Liver (tissue), 9 donors: ENCODE measurements around the gene MPHOSPH6. TPM values are rescaled to one million over a fixed set of nuclear protein-coding genes. Genes with fewer than 3 reads are reported as not detected.

ENCODE experiments used
- DNase-seq: peaks from one replicate; pipeline ENCODE4 v3.0.0-alpha.2; 2017; ENCODE audit warnings: low spot score
- H3K27ac ChIP-seq, 2 donors: one replicate each; pipeline ENCODE4 v1.7.0; 2013; ENCODE audit warnings: inconsistent platforms in 2 of 2, low read length in 2 of 2, control low read depth in 1 of 2, low read depth in 1 of 2, mild to moderate bottlenecking in 1 of 2
- H3K27me3 ChIP-seq, 4 donors: one replicate each; pipeline versions ENCODE4 v1.6.1 to v1.7.0; 2013; ENCODE audit warnings: low read length in 3 of 4, inconsistent platforms in 1 of 4, mild to moderate bottlenecking in 1 of 4, moderate library complexity in 1 of 4; ENCODE audit not compliant: control insufficient read depth in 4 of 4, insufficient read depth in 4 of 4
- H3K36me3 ChIP-seq, 4 donors: one replicate each; pipeline versions ENCODE4 v1.6.1 to v1.7.0; 2013; ENCODE audit warnings: low read length in 3 of 4, mild to moderate bottlenecking in 3 of 4, low read depth in 1 of 4, moderate library complexity in 1 of 4; ENCODE audit not compliant: control insufficient read depth in 4 of 4, insufficient read depth in 3 of 4
- H3K4me1 ChIP-seq, 4 donors: one replicate each; pipeline versions ENCODE4 v1.6.1 to v1.7.0; 2013; ENCODE audit warnings: low read length in 3 of 4, mild to moderate bottlenecking in 3 of 4, moderate library complexity in 1 of 4; ENCODE audit not compliant: control insufficient read depth in 4 of 4, insufficient read depth in 4 of 4
- H3K4me3 ChIP-seq, 3 donors: one replicate each; pipeline versions ENCODE4 v1.6.1 to v1.7.0; 2013; ENCODE audit warnings: low read length in 3 of 3, control low read depth in 1 of 3, low read depth in 1 of 3, mild to moderate bottlenecking in 1 of 3
- H3K9ac ChIP-seq, 2 donors: one replicate each; pipeline ENCODE4 v1.7.0; 2013; ENCODE audit warnings: low read length in 2 of 2, mild to moderate bottlenecking in 2 of 2, moderate library complexity in 2 of 2, control low read depth in 1 of 2, low read depth in 1 of 2
- H3K9me3 ChIP-seq, 4 donors: one replicate each; pipeline versions ENCODE4 v1.6.1 to v1.7.0; 2013; ENCODE audit warnings: low read length in 3 of 4; ENCODE audit not compliant: control insufficient read depth in 4 of 4
- CTCF ChIP-seq: fragments of 150-350 bp; IDR thresholded peaks from 2 replicates; pipeline ENCODE4 v1.5.1; 2017; ENCODE audit warnings: improper control_type of control experiment, low read depth, low read length; ENCODE audit not compliant: missing input control
- FOXA1 ChIP-seq: IDR thresholded peaks from 2 replicates; pipeline ENCODE4 v1.6.1; 2016; ENCODE audit warnings: antibody characterized with exemption
- FOXA2 ChIP-seq: IDR thresholded peaks from 2 replicates; pipeline ENCODE4 v1.6.1; 2016; ENCODE audit warnings: antibody characterized with exemption
- GABPA ChIP-seq, 2 donors: IDR thresholded peaks in 1 of 2; conservative IDR thresholded peaks in 1 of 2; 2 replicates each; pipeline ENCODE4 v1.6.1; 2016; ENCODE audit warnings: antibody characterized with exemption in 2 of 2, mild to moderate bottlenecking in 1 of 2, moderate library complexity in 1 of 2
- HNF4A ChIP-seq, 2 donors: conservative IDR thresholded peaks; 2 replicates each; pipeline ENCODE4 v1.6.1; 2016; ENCODE audit warnings: antibody characterized with exemption in 2 of 2, mild to moderate bottlenecking in 2 of 2
- HNF4G ChIP-seq: IDR thresholded peaks from 2 replicates; pipeline ENCODE4 v1.6.1; 2016; ENCODE audit warnings: antibody characterized with exemption
- JUND ChIP-seq, 2 donors: IDR thresholded peaks; 2 replicates each; pipeline ENCODE4 v1.6.1; 2016; ENCODE audit warnings: antibody characterized with exemption in 2 of 2
- RAD21 ChIP-seq, 2 donors: IDR thresholded peaks; 2 replicates each; pipeline ENCODE4 v1.6.1; 2016; ENCODE audit warnings: antibody characterized with exemption in 2 of 2, mild to moderate bottlenecking in 2 of 2
- RXRA ChIP-seq, 2 donors: IDR thresholded peaks; 2 replicates each; pipeline ENCODE4 v1.6.1; 2017 to 2018; ENCODE audit warnings: antibody characterized with exemption in 2 of 2, mild to moderate bottlenecking in 1 of 2
- TAF1 ChIP-seq: conservative IDR thresholded peaks from 2 replicates; pipeline ENCODE4 v1.6.1; 2016; ENCODE audit warnings: antibody characterized with exemption, mild to moderate bottlenecking
- YY1 ChIP-seq: IDR thresholded peaks from 2 replicates; pipeline ENCODE4 v1.6.1; 2016; ENCODE audit warnings: antibody characterized with exemption, mild to moderate bottlenecking
- ZBTB33 ChIP-seq: IDR thresholded peaks from 2 replicates; pipeline ENCODE4 v1.6.1; 2016; ENCODE audit warnings: antibody characterized with exemption
- WGBS: extraction: QIAGEN DNeasy Blood & Tissue Kit; methylation state at CpG from one replicate; pipeline ENCODE4 v1.1.7; 2013; 5-methylcytosine and 5-hydroxymethylcytosine counted together
- polyA plus RNA-seq, 2 donors: library from polyadenylated mRNA; stranded (reverse) in 1 of 2; unstranded in 1 of 2; fragments of 200-250 nt in 1 of 2; fragments of >200 nt in 1 of 2; fragmentation: Nextera tagmentation in 1 of 2; extraction: Ambion mirVana in 1 of 2; gene quantifications; one replicate each; pipeline versions ENCODE4 v1.2.1 to v1.2.3, GENCODE V29; 2013 to 2015
- total RNA-seq, 2 donors: library from RNA; depleted of rRNA; stranded (reverse); fragments of >200 nt; gene quantifications; one replicate each; pipeline ENCODE4 v1.2.3, GENCODE V29; 2014
- donor health status: healthy.
- donor health status: healthy.
- donor health status: healthy.
- donor health status: healthy.
- donor health status: healthy.

Gene MPHOSPH6
- total and polyA plus RNA-seq, 4 donors: 7.3 to 15.1 (median 11.3) TPM

- TF ChIP-seq GABPA (IDR thresholded peaks at IDR 0.05 in 1 of 2, conservative IDR thresholded peaks at IDR 0.05 in 1 of 2): no peak
These were observed 7.5 kb upstream of the MPHOSPH6 start (continued) for GRCh38 chr16:82177555-82177954.

- Histone ChIP-seq H3K9me3 (no peaks in the 10 kb centered on the region), H3K27ac (no peak overlapping the region), H3K4me3 (no peak overlapping the region), H3K4me1 (no peaks in the 10 kb centered on the region), H3K9ac (no peak overlapping the region), H3K36me3 (no peaks in the 10 kb centered on the region), H3K27me3 (peaks cover 0 to 2% (median 0%) of the 10 kb centered on the region in 4 donors)
- no peak for DNase-seq
- TF ChIP-seq FOXA2: no peak
- TF ChIP-seq YY1: no peak
- TF ChIP-seq RAD21 (IDR thresholded peaks at IDR 0.05): no peak
- TF ChIP-seq HNF4A (conservative IDR thresholded peaks at IDR 0.05): no peak
- no peak for TF ChIP-seq ZBTB33
- no peak for TF ChIP-seq JUND (IDR thresholded peaks at IDR 0.05)
- TF ChIP-seq HNF4G: no peak
- WGBS: 88% methylated on average over 3 of the region's 3 CpGs
These were observed 6.2 kb upstream of the MPHOSPH6 start for GRCh38 chr16:82176204-82176603.

GRCh38 chr16:82175627-82176026 is 5.6 kb upstream of the MPHOSPH6 start:
- Histone ChIP-seq H3K27me3 (peaks cover 0 to 2% (median 0%) of the 10 kb centered on the region in 4 donors), H3K4me1 (peaks cover 0 to under 1% (median under 1%) of the 10 kb centered on the region in 4 donors), H3K36me3 (no peaks in the 10 kb centered on the region), H3K9me3 (no peaks in the 10 kb centered on the region), H3K9ac (no peak overlapping the region), H3K4me3 (no peak overlapping the region), H3K27ac (no peak overlapping the region)
- WGBS: 74% methylated on average over 4 of the region's 4 CpGs
- DNase-seq: no peak
- no peak for TF ChIP-seq FOXA2

GRCh38 chr16:82167670-82168069 is 2.4 kb downstream of the MPHOSPH6 start:
- no peaks in the 10 kb centered on the region for H3K9me3 ChIP-seq
- TF ChIP-seq HNF4G: no peak
- TF ChIP-seq GABPA (IDR thresholded peaks at IDR 0.05 in 1 of 2, conservative IDR thresholded peaks at IDR 0.05 in 1 of 2): no peak
- TF ChIP-seq TAF1: no peak
- TF ChIP-seq RXRA (IDR thresholded peaks at IDR 0.05): no peak
- no peak for TF ChIP-seq CTCF
- no peak for TF ChIP-seq FOXA2
- TF ChIP-seq FOXA1: no peak

More at GRCh38 chr16:82167670-82168069, 2.4 kb downstream of the MPHOSPH6 start:
- H3K4me3 ChIP-seq: no peak overlapping the region
- peaks cover 8 to 18% (median 11%) of the 10 kb centered on the region in 4 donors for H3K4me1 ChIP-seq
- no peak overlapping the region for H3K27ac ChIP-seq
- peak overlapping the region in 1 of 2 donors; percentile 3 for H3K9ac ChIP-seq
- H3K27me3 ChIP-seq: peaks cover 0 to 2% (median 0%) of the 10 kb centered on the region in 4 donors
- WGBS: 99% methylated on average over 5 of the region's 5 CpGs
- DNase-seq: no peak
- H3K36me3 ChIP-seq: peaks cover 3 to 13% (median 10%) of the 10 kb centered on the region in 4 donors
